ENCODE measurements around the gene LPCAT3.
"Not testable (repeated sequence)": the region's sequence is repeated elsewhere in the genome, so short reads cannot be mapped to it uniquely, and the experiment has no call there.

LPCAT3 gene

DNA sequence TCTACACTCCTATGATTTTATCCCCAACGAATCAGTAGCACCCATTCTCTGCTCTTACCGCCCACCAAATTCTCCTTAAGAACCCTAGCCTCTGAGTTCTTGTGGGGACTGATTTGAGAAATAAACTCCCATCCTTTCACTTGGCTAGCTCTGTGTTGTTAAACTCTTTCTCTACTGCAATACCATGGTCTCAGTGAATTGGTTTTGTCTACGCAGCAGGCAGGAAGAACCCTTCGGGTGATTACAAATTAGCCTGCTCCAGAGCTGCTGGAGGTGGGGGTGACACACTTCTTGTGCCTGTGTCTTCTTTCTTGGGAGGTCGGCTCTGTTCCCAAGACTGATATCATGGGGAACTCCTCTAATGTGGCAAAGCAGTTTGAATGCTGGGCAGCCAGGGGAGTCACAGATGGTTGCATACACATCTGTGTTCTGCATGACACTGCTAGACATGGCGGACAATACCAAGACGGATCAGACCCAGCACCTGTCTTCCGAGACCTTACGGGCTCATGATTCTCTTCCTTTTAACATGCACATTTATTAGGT is 40.6 kb upstream of the LPCAT3 start:
- Histone ChIP-seq H3K27me3 (ENCODE audit: control insufficient read depth, low read length) (peaks cover 45% of the 10 kb centered on the region), H3K36me3 (ENCODE audit: control insufficient read depth, low read length) (no peaks in the 10 kb centered on the region), H3K9me3 (ENCODE audit: control insufficient read depth, insufficient read depth, low read length) (no peaks in the 10 kb centered on the region), H3K27ac (ENCODE audit: low read depth, low read length) (no peak overlapping the region), H3K4me3 (ENCODE audit: low read length) (no peak overlapping the region), H3K79me2 (ENCODE audit: control insufficient read depth, low read length) (no peaks in the 10 kb centered on the region), H3K9me2 (replicated peaks; ENCODE audit: control insufficient read depth, low read length) (no peaks in the 10 kb centered on the region), H3K4me2 (ENCODE audit: low read length) (no peak overlapping the region), H3K4me1 (ENCODE audit: control insufficient read depth, low read length) (no peaks in the 10 kb centered on the region), H3F3A (ENCODE audit: control insufficient read depth, insufficient read depth) (no peaks in the 10 kb centered on the region), H4K20me1 (ENCODE audit: control insufficient read depth, insufficient read depth, low read depth, low read length) (no peaks in the 10 kb centered on the region)
- no peak for TF ChIP-seq EZH2phosphoT487 (IDR thresholded peaks at IDR 0.05; ENCODE audit: borderline replicate concordance, low read length)
- TF ChIP-seq, protein P1, sequence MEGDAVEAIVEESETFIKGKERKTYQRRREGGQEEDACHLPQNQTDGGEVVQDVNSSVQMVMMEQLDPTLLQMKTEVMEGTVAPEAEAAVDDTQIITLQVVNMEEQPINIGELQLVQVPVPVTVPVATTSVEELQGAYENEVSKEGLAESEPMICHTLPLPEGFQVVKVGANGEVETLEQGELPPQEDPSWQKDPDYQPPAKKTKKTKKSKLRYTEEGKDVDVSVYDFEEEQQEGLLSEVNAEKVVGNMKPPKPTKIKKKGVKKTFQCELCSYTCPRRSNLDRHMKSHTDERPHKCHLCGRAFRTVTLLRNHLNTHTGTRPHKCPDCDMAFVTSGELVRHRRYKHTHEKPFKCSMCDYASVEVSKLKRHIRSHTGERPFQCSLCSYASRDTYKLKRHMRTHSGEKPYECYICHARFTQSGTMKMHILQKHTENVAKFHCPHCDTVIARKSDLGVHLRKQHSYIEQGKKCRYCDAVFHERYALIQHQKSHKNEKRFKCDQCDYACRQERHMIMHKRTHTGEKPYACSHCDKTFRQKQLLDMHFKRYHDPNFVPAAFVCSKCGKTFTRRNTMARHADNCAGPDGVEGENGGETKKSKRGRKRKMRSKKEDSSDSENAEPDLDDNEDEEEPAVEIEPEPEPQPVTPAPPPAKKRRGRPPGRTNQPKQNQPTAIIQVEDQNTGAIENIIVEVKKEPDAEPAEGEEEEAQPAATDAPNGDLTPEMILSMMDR (IDR thresholded peaks at IDR 0.05; ENCODE audit: low read depth, low read length, poor library complexity, severe bottlenecking), result no peak

DNA sequence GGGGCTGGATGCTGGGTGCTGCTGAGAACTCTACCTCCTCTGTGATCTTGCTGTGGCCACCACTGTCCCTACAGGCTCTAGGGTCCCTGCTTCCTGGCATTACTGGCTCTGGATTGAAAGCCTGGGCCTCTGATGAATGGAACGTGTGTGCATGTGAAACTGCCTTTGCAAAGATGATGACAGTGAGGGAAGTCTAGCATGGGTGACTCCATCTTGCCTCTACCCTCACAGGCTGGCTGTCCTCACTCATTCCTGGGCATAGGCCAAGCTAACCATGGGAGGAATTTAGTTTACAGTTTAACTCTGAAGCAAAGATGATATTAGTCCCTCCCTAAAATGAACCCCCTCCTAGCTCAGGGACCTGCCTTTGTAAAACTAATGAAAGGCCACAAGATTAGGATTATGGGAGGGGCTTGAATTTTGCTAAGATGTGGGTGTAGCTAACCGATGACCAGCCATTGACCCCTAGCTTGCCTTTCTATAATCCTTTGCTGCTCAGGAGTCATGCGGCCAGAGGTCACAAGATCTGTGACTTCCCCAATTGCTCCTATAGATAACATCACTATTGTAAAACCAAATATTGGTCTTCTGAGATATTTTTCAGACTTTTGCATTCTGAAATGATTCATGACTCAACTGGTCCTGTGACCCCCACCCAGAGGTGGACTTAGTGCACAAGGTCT is 40.0 kb upstream of the LPCAT3 start:
- H3F3A ChIP-seq (ENCODE audit: control insufficient read depth, insufficient read depth), result no peaks in the 10 kb centered on the region
- no peak overlapping the region for H3K4me2 ChIP-seq (ENCODE audit: low read length)
- no peaks in the 10 kb centered on the region for H3K9me2 ChIP-seq (replicated peaks; ENCODE audit: control insufficient read depth, low read length)
- no peak for TF ChIP-seq EZH2phosphoT487 (IDR thresholded peaks at IDR 0.05; ENCODE audit: borderline replicate concordance, low read length)
- TF ChIP-seq, protein P1 (IDR thresholded peaks at IDR 0.05; ENCODE audit: low read depth, low read length, poor library complexity, severe bottlenecking), result no peak
- H4K20me1 ChIP-seq (ENCODE audit: control insufficient read depth, insufficient read depth, low read depth, low read length), result no peaks in the 10 kb centered on the region
- H3K79me2 ChIP-seq (ENCODE audit: control insufficient read depth, low read length), result no peaks in the 10 kb centered on the region
- peaks cover 41% of the 10 kb centered on the region for H3K27me3 ChIP-seq (ENCODE audit: control insufficient read depth, low read length)
- no peak overlapping the region for H3K4me3 ChIP-seq (ENCODE audit: low read length)
- no peaks in the 10 kb centered on the region for H3K36me3 ChIP-seq (ENCODE audit: control insufficient read depth, low read length)
- H3K9me3 ChIP-seq (ENCODE audit: control insufficient read depth, insufficient read depth, low read length), result no peaks in the 10 kb centered on the region
- H3K4me1 ChIP-seq (ENCODE audit: control insufficient read depth, low read length), result no peaks in the 10 kb centered on the region
- H3K27ac ChIP-seq (ENCODE audit: low read depth, low read length), result no peak overlapping the region

DNA sequence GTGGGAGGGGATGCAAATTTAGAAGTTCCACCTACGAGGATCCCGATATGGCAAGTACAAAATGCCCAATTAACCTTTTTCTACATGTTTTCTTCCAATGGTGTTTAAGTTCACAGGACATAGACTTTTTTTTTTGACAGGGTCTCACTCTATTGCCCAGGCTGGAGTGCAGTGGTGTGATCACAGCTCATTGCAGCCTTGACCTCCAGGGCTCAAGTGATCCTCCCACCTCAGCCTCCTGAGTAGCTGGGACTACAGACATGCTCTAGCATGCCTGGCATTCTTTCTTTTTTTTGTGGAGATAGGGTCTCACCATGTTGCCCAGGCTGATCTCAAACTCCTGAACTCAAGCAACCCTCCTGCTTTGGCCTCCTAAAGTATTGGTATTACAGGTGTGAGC is 37.5 kb upstream of the LPCAT3 start:
- H3K9me3 ChIP-seq (ENCODE audit: control insufficient read depth, insufficient read depth, low read length); H3K4me2 ChIP-seq (ENCODE audit: low read length); H4K20me1 ChIP-seq (ENCODE audit: control insufficient read depth, insufficient read depth, low read depth, low read length); H3K27ac ChIP-seq (ENCODE audit: low read depth, low read length); H3F3A ChIP-seq (ENCODE audit: control insufficient read depth, insufficient read depth); H3K4me1 ChIP-seq (ENCODE audit: control insufficient read depth, low read length); H3K79me2 ChIP-seq (ENCODE audit: control insufficient read depth, low read length); H3K4me3 ChIP-seq (ENCODE audit: low read length); H3K36me3 ChIP-seq (ENCODE audit: control insufficient read depth, low read length); H3K9me2 ChIP-seq (replicated peaks; ENCODE audit: control insufficient read depth, low read length): not testable (repeated sequence)
- peaks cover 60% of the 10 kb centered on the region for H3K27me3 ChIP-seq (ENCODE audit: control insufficient read depth, low read length)

DNA sequence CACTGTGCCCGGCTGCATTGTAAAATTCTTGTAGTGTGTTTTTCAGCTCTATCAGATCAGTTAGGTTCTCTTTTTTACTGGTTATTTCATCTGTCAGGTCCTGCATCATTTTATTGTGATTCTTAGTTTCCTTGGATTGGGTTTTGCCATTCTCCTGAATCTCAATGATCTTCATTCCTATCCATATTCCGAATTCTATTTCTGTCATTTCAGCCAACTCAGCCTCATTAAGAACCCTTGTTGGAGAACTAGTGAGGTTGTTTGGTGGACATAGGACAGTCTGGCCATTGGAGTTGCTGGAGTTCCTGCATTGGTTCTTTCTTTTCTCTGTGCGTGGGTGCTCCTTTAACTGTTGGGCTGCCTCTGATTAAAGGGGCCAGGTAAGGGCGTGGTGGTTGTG is 36.6 kb upstream of the LPCAT3 start:
- Histone ChIP-seq H4K20me1 (ENCODE audit: control insufficient read depth, insufficient read depth, low read depth, low read length) (no peaks in the 10 kb centered on the region), H3K9me3 (ENCODE audit: control insufficient read depth, insufficient read depth, low read length) (no peaks in the 10 kb centered on the region; the same call in 1 of the 2 replicates), H3K79me2 (ENCODE audit: control insufficient read depth, low read length) (no peaks in the 10 kb centered on the region), H3K4me1 (ENCODE audit: control insufficient read depth, low read length) (no peaks in the 10 kb centered on the region), H3K27me3 (ENCODE audit: control insufficient read depth, low read length) (peaks cover 66% of the 10 kb centered on the region), H3F3A (ENCODE audit: control insufficient read depth, insufficient read depth) (no peaks in the 10 kb centered on the region), H3K36me3 (ENCODE audit: control insufficient read depth, low read length) (no peaks in the 10 kb centered on the region), H3K27ac (ENCODE audit: low read depth, low read length) (no peak overlapping the region), H3K4me2 (ENCODE audit: low read length) (no peak overlapping the region), H3K4me3 (ENCODE audit: low read length) (no peak overlapping the region), H3K9me2 (replicated peaks; ENCODE audit: control insufficient read depth, low read length) (no peaks in the 10 kb centered on the region)
- TF ChIP-seq EZH2phosphoT487 (IDR thresholded peaks at IDR 0.05; ENCODE audit: borderline replicate concordance, low read length), result no peak
- TF ChIP-seq, protein P1 (IDR thresholded peaks at IDR 0.05; ENCODE audit: low read depth, low read length, poor library complexity, severe bottlenecking), result no peak

DNA sequence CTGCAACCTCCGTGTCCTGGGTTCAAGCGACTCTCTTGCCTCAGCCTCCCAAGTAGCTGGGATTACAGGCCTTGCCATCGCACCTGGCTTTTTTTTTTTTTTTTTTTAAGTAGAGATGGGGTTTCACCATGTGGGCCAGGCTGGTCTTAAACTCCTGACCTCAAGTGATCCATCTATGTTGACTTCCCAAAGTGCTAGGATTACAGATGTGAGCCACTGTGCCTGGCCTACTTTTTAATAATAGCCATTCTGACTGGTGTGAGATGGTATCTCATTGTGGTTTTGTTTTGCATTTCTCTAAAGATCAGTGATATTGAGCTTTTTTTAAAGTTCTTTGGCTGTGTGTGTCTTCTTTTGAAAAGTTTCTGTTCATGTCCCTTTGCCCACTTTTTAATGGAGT is 31.7 kb upstream of the LPCAT3 start:
- H3K4me1 ChIP-seq (ENCODE audit: control insufficient read depth, low read length), result not testable (repeated sequence)

More for the DNA sequence above, 31.7 kb upstream of the LPCAT3 start:
- H3K27ac ChIP-seq (ENCODE audit: low read depth, low read length); H4K20me1 ChIP-seq (ENCODE audit: control insufficient read depth, insufficient read depth, low read depth, low read length); H3K4me3 ChIP-seq (ENCODE audit: low read length); H3K79me2 ChIP-seq (ENCODE audit: control insufficient read depth, low read length); H3K9me2 ChIP-seq (replicated peaks; ENCODE audit: control insufficient read depth, low read length); H3K9me3 ChIP-seq (ENCODE audit: control insufficient read depth, insufficient read depth, low read length); H3F3A ChIP-seq (ENCODE audit: control insufficient read depth, insufficient read depth); H3K4me2 ChIP-seq (ENCODE audit: low read length); H3K36me3 ChIP-seq (ENCODE audit: control insufficient read depth, low read length): not testable (repeated sequence)
- peaks cover 53% of the 10 kb centered on the region for H3K27me3 ChIP-seq (ENCODE audit: control insufficient read depth, low read length)

Measured in DOHH2 (cell line).